GM18526 (cell line): ENCODE data around the gene FAM76B.

Source experiments
- POLR2A ChIP-seq: IDR thresholded peaks from 3 replicates; pipeline ENCODE4 v1.6.1; 2011; ENCODE audit not compliant: insufficient read length; ENCODE audit errors: extremely low read depth

The FAM76B gene

GRCh38 chr11:95789506-95790122, at the start of gene FAM76B:
TSS of gene FAM76B (minus strand) at chr11:95789782. CDS start at chr11:95789478, 304 bp downstream.
- TF ChIP-seq POLR2A = peak; percentile 79

GRCh38 chr11:95835768-95836488, 46.3 kb upstream of the FAM76B start:
- no peak for TF ChIP-seq POLR2A

GRCh38 chr11:95835351-95835750, 45.8 kb upstream of the FAM76B start:
- TF ChIP-seq POLR2A = no peak

- no peak for TF ChIP-seq POLR2A
Observed at GRCh38 chr11:95833378-95833777, 43.8 kb upstream of the FAM76B start.

- TF ChIP-seq POLR2A = no peak
Observed at GRCh38 chr11:95832763-95833162, 43.2 kb upstream of the FAM76B start.

GRCh38 chr11:95831198-95831883, 41.8 kb upstream of the FAM76B start:
- TF ChIP-seq POLR2A = no peak

GRCh38 chr11:95829580-95830259, 40.1 kb upstream of the FAM76B start:
- no peak for TF ChIP-seq POLR2A

GRCh38 chr11:95827696-95828095, 38.1 kb upstream of the FAM76B start:
- no peak for TF ChIP-seq POLR2A

GRCh38 chr11:95821640-95822039, 32.1 kb upstream of the FAM76B start:
- TF ChIP-seq POLR2A = no peak

GRCh38 chr11:95816037-95816436, 26.5 kb upstream of the FAM76B start:
- no peak for TF ChIP-seq POLR2A

GRCh38 chr11:95805869-95806268, 16.3 kb upstream of the FAM76B start:
- no peak for TF ChIP-seq POLR2A

- TF ChIP-seq POLR2A = no peak
Observed at GRCh38 chr11:95803973-95804372, 14.4 kb upstream of the FAM76B start.

- TF ChIP-seq POLR2A = no peak
Observed at GRCh38 chr11:95802806-95803205, 13.2 kb upstream of the FAM76B start.

- TF ChIP-seq POLR2A = no peak
Observed at GRCh38 chr11:95800438-95800837, 10.9 kb upstream of the FAM76B start.

GRCh38 chr11:95799546-95799945, 10.0 kb upstream of the FAM76B start:
- TF ChIP-seq POLR2A = no peak

- TF ChIP-seq POLR2A = no peak
Observed at GRCh38 chr11:95796501-95796900, 6.9 kb upstream of the FAM76B start.

- no peak for TF ChIP-seq POLR2A
Observed at GRCh38 chr11:95795627-95796295, 6.2 kb upstream of the FAM76B start.
